Liver (tissue), 9 donors: ENCODE results near the gene GIPC2. TPM values are rescaled to one million over a fixed set of nuclear protein-coding genes. Genes with fewer than 3 reads are reported as not detected.
A peak's percentile ranks its signal among the peaks of the same experiment; 100 is the strongest.

ENCODE experiments used
- DNase-seq: peaks from one replicate; pipeline ENCODE4 v3.0.0-alpha.2; 2017; ENCODE audit warnings: low spot score
- H3K27ac ChIP-seq, 2 donors: one replicate each; pipeline ENCODE4 v1.7.0; 2013; ENCODE audit warnings: inconsistent platforms in 2 of 2, low read length in 2 of 2, control low read depth in 1 of 2, low read depth in 1 of 2, mild to moderate bottlenecking in 1 of 2
- H3K27me3 ChIP-seq, 4 donors: one replicate each; pipeline versions ENCODE4 v1.6.1 to v1.7.0; 2013; ENCODE audit warnings: low read length in 3 of 4, inconsistent platforms in 1 of 4, mild to moderate bottlenecking in 1 of 4, moderate library complexity in 1 of 4; ENCODE audit not compliant: control insufficient read depth in 4 of 4, insufficient read depth in 4 of 4
- H3K36me3 ChIP-seq, 4 donors: one replicate each; pipeline versions ENCODE4 v1.6.1 to v1.7.0; 2013; ENCODE audit warnings: low read length in 3 of 4, mild to moderate bottlenecking in 3 of 4, low read depth in 1 of 4, moderate library complexity in 1 of 4; ENCODE audit not compliant: control insufficient read depth in 4 of 4, insufficient read depth in 3 of 4
- H3K4me1 ChIP-seq, 4 donors: one replicate each; pipeline versions ENCODE4 v1.6.1 to v1.7.0; 2013; ENCODE audit warnings: low read length in 3 of 4, mild to moderate bottlenecking in 3 of 4, moderate library complexity in 1 of 4; ENCODE audit not compliant: control insufficient read depth in 4 of 4, insufficient read depth in 4 of 4
- H3K4me3 ChIP-seq, 3 donors: one replicate each; pipeline versions ENCODE4 v1.6.1 to v1.7.0; 2013; ENCODE audit warnings: low read length in 3 of 3, control low read depth in 1 of 3, low read depth in 1 of 3, mild to moderate bottlenecking in 1 of 3
- H3K9ac ChIP-seq, 2 donors: one replicate each; pipeline ENCODE4 v1.7.0; 2013; ENCODE audit warnings: low read length in 2 of 2, mild to moderate bottlenecking in 2 of 2, moderate library complexity in 2 of 2, control low read depth in 1 of 2, low read depth in 1 of 2
- H3K9me3 ChIP-seq, 4 donors: one replicate each; pipeline versions ENCODE4 v1.6.1 to v1.7.0; 2013; ENCODE audit warnings: low read length in 3 of 4; ENCODE audit not compliant: control insufficient read depth in 4 of 4
- ATF3 ChIP-seq: IDR thresholded peaks from 2 replicates; pipeline ENCODE4 v1.6.1; 2016; ENCODE audit warnings: antibody characterized with exemption
- EGR1 ChIP-seq, 2 donors: IDR thresholded peaks; 2 replicates each; pipeline ENCODE4 v1.6.1; 2016 to 2018; ENCODE audit warnings: antibody characterized with exemption in 2 of 2, low read depth in 2 of 2
- FOXA1 ChIP-seq: IDR thresholded peaks from 2 replicates; pipeline ENCODE4 v1.6.1; 2016; ENCODE audit warnings: antibody characterized with exemption
- GABPA ChIP-seq, 2 donors: IDR thresholded peaks in 1 of 2; conservative IDR thresholded peaks in 1 of 2; 2 replicates each; pipeline ENCODE4 v1.6.1; 2016; ENCODE audit warnings: antibody characterized with exemption in 2 of 2, mild to moderate bottlenecking in 1 of 2, moderate library complexity in 1 of 2
- HNF4A ChIP-seq, 2 donors: conservative IDR thresholded peaks; 2 replicates each; pipeline ENCODE4 v1.6.1; 2016; ENCODE audit warnings: antibody characterized with exemption in 2 of 2, mild to moderate bottlenecking in 2 of 2
- HNF4G ChIP-seq: IDR thresholded peaks from 2 replicates; pipeline ENCODE4 v1.6.1; 2016; ENCODE audit warnings: antibody characterized with exemption
- NR2F2 ChIP-seq: IDR thresholded peaks from 2 replicates; pipeline ENCODE4 v1.6.1; 2016; ENCODE audit warnings: antibody characterized with exemption
- RAD21 ChIP-seq, 2 donors: IDR thresholded peaks; 2 replicates each; pipeline ENCODE4 v1.6.1; 2016; ENCODE audit warnings: antibody characterized with exemption in 2 of 2, mild to moderate bottlenecking in 2 of 2
- RXRA ChIP-seq, 2 donors: IDR thresholded peaks; 2 replicates each; pipeline ENCODE4 v1.6.1; 2017 to 2018; ENCODE audit warnings: antibody characterized with exemption in 2 of 2, mild to moderate bottlenecking in 1 of 2
- TAF1 ChIP-seq: conservative IDR thresholded peaks from 2 replicates; pipeline ENCODE4 v1.6.1; 2016; ENCODE audit warnings: antibody characterized with exemption, mild to moderate bottlenecking
- YY1 ChIP-seq: IDR thresholded peaks from 2 replicates; pipeline ENCODE4 v1.6.1; 2016; ENCODE audit warnings: antibody characterized with exemption, mild to moderate bottlenecking
- ZBTB33 ChIP-seq: IDR thresholded peaks from 2 replicates; pipeline ENCODE4 v1.6.1; 2016; ENCODE audit warnings: antibody characterized with exemption
- WGBS: extraction: QIAGEN DNeasy Blood & Tissue Kit; methylation state at CpG from one replicate; pipeline ENCODE4 v1.1.7; 2013; 5-methylcytosine and 5-hydroxymethylcytosine counted together
- polyA plus RNA-seq, 2 donors: library from polyadenylated mRNA; stranded (reverse) in 1 of 2; unstranded in 1 of 2; fragments of 200-250 nt in 1 of 2; fragments of >200 nt in 1 of 2; fragmentation: Nextera tagmentation in 1 of 2; extraction: Ambion mirVana in 1 of 2; gene quantifications; one replicate each; pipeline versions ENCODE4 v1.2.1 to v1.2.3, GENCODE V29; 2013 to 2015
- total RNA-seq, 2 donors: library from RNA; depleted of rRNA; stranded (reverse); fragments of >200 nt; gene quantifications; one replicate each; pipeline ENCODE4 v1.2.3, GENCODE V29; 2014
- TF ChIP-seq, protein P1 (sequence below): IDR thresholded peaks from 2 replicates; pipeline ENCODE4 v1.6.1; 2016; ENCODE audit warnings: antibody characterized with exemption
- TF ChIP-seq, protein P2 (sequence below): IDR thresholded peaks from 2 replicates; pipeline ENCODE4 v1.6.1; 2016; ENCODE audit warnings: antibody characterized with exemption, mild to moderate bottlenecking
- donor health status: healthy.
- donor health status: healthy.
- donor health status: healthy.
- donor health status: healthy.
- donor health status: healthy.

GIPC2 gene
- total and polyA plus RNA-seq, 4 donors: 3.7 to 10.9 (median 6.4) TPM

- Histone ChIP-seq H3K36me3 (no peaks in the 10 kb centered on the region), H3K4me3 (no peak overlapping the region), H3K9ac (no peak overlapping the region), H3K9me3 (no peaks in the 10 kb centered on the region), H3K4me1 (peaks cover 2 to 28% (median 16%) of the 10 kb centered on the region in 4 donors), H3K27ac (peak overlapping the region in 1 of 2 donors; percentile 38), H3K27me3 (no peaks in the 10 kb centered on the region)
- WGBS: 50% methylated on average over 2 of the region's 2 CpGs
- no peak for DNase-seq
- TF ChIP-seq RAD21 (IDR thresholded peaks at IDR 0.05): peak in 1 of 2 donors; percentile 4
- TF ChIP-seq EGR1 (IDR thresholded peaks at IDR 0.05; ENCODE audit: low read depth in 2 of 2): no peak
These were observed 7.1 kb downstream of the GIPC2 start for GRCh38 chr1:78052685-78053405.

GRCh38 chr1:78053498-78053897 is 7.7 kb downstream of the GIPC2 start:
- peak overlapping the region in 1 of 2 donors; percentile 38 for H3K27ac ChIP-seq
- peaks cover 2 to 27% (median 14%) of the 10 kb centered on the region in 4 donors for H3K4me1 ChIP-seq
- no peaks in the 10 kb centered on the region for H3K9me3 ChIP-seq
- 97% methylated on average over 2 of the region's 2 CpGs for WGBS
- DNase-seq: no peak
- H3K4me3 ChIP-seq: no peak overlapping the region
- H3K9ac ChIP-seq: no peak overlapping the region
- H3K27me3 ChIP-seq: no peaks in the 10 kb centered on the region
- no peaks in the 10 kb centered on the region for H3K36me3 ChIP-seq
- TF ChIP-seq HNF4A (conservative IDR thresholded peaks at IDR 0.05) (no peak), ATF3 (no peak), EGR1 (IDR thresholded peaks at IDR 0.05; ENCODE audit: low read depth in 2 of 2) (no peak), GABPA (IDR thresholded peaks at IDR 0.05 in 1 of 2, conservative IDR thresholded peaks at IDR 0.05 in 1 of 2) (no peak), RAD21 (IDR thresholded peaks at IDR 0.05) (no peak), ZBTB33 (no peak), YY1 (no peak), HNF4G (no peak), NR2F2 (no peak), RXRA (IDR thresholded peaks at IDR 0.05) (no peak), TAF1 (no peak), FOXA1 (no peak)
- TF ChIP-seq, protein P1, sequence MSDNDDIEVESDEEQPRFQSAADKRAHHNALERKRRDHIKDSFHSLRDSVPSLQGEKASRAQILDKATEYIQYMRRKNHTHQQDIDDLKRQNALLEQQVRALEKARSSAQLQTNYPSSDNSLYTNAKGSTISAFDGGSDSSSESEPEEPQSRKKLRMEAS: no peak
- TF ChIP-seq, protein P2, sequence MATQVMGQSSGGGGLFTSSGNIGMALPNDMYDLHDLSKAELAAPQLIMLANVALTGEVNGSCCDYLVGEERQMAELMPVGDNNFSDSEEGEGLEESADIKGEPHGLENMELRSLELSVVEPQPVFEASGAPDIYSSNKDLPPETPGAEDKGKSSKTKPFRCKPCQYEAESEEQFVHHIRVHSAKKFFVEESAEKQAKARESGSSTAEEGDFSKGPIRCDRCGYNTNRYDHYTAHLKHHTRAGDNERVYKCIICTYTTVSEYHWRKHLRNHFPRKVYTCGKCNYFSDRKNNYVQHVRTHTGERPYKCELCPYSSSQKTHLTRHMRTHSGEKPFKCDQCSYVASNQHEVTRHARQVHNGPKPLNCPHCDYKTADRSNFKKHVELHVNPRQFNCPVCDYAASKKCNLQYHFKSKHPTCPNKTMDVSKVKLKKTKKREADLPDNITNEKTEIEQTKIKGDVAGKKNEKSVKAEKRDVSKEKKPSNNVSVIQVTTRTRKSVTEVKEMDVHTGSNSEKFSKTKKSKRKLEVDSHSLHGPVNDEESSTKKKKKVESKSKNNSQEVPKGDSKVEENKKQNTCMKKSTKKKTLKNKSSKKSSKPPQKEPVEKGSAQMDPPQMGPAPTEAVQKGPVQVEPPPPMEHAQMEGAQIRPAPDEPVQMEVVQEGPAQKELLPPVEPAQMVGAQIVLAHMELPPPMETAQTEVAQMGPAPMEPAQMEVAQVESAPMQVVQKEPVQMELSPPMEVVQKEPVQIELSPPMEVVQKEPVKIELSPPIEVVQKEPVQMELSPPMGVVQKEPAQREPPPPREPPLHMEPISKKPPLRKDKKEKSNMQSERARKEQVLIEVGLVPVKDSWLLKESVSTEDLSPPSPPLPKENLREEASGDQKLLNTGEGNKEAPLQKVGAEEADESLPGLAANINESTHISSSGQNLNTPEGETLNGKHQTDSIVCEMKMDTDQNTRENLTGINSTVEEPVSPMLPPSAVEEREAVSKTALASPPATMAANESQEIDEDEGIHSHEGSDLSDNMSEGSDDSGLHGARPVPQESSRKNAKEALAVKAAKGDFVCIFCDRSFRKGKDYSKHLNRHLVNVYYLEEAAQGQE: no peak
